GM23338 (cell line): Measurements from ENCODE around the gene SCFD2. TPM values are rescaled to one million over a fixed set of nuclear protein-coding genes. Genes with fewer than 3 reads are reported as not detected.

ENCODE experiments used
- ATAC-seq: fragments of 200-7000 bp; cut with Tn5 transposase; 3 replicates; pipeline ENCODE4 v1.9.1; 2020
- DNase-seq: peaks from one replicate; pipeline ENCODE4 v3.0.0-alpha.2; 2015; ENCODE audit warnings: low spot score
- H2AFZ ChIP-seq: fragments of 200-600 bp; sonication (generic); 2 replicates; pipeline ENCODE4 v1.8.0; 2016; ENCODE audit warnings: antibody characterized with exemption, mild to moderate bottlenecking, moderate library complexity
- H3F3A ChIP-seq: fragments of 200-600 bp; sonication (generic); replicated peaks from 2 replicates; pipeline ENCODE4 v1.8.0; 2017; ENCODE audit warnings: antibody characterized with exemption, mixed run types, low read depth
- H3K27ac ChIP-seq: fragments of 200-600 bp; sonication (generic); 2 replicates; pipeline ENCODE4 v1.6.1; 2016; ENCODE audit warnings: low read depth
- H3K27me3 ChIP-seq: fragments of 200-600 bp; sonication (generic); 2 replicates; pipeline ENCODE4 v1.8.0; 2016; ENCODE audit warnings: mild to moderate bottlenecking, mixed run types, moderate library complexity; ENCODE audit not compliant: insufficient read depth
- H3K36me3 ChIP-seq: fragments of 200-600 bp; sonication (generic); 2 replicates; pipeline ENCODE4 v1.8.0; 2016; ENCODE audit warnings: mild to moderate bottlenecking; ENCODE audit not compliant: insufficient read depth
- H3K4me1 ChIP-seq: fragments of 200-600 bp; sonication (generic); 2 replicates; pipeline ENCODE4 v1.8.0; 2016; ENCODE audit warnings: mild to moderate bottlenecking, moderate library complexity; ENCODE audit not compliant: insufficient read depth
- H3K4me2 ChIP-seq: fragments of 200-600 bp; sonication (generic); 2 replicates; pipeline ENCODE4 v1.7.1; 2017; ENCODE audit warnings: mixed run types
- H3K4me3 ChIP-seq: fragments of 200-600 bp; sonication (generic); 2 replicates; pipeline ENCODE4 v1.6.1; 2016; ENCODE audit warnings: mixed run types
- H3K79me2 ChIP-seq: fragments of 200-600 bp; sonication (generic); replicated peaks from 2 replicates; pipeline ENCODE4 v1.8.0; 2017; ENCODE audit warnings: mild to moderate bottlenecking; ENCODE audit not compliant: insufficient read depth
- H3K9me2 ChIP-seq: fragments of 200-600 bp; sonication (generic); 2 replicates; pipeline ENCODE4 v1.8.0; 2017; ENCODE audit not compliant: insufficient read depth
- H4K20me1 ChIP-seq: fragments of 200-600 bp; sonication (generic); replicated peaks from 2 replicates; pipeline ENCODE4 v1.8.0; 2017; ENCODE audit warnings: mild to moderate bottlenecking; ENCODE audit not compliant: insufficient read depth
- H3K27ac Mint-ChIP-seq: 2 replicates; pipeline ENCODE4 v1.8.0; 2020; ENCODE audit warnings: inconsistent platforms, mild to moderate bottlenecking, moderate library complexity, mixed read lengths
- H3K27me3 Mint-ChIP-seq: 3 replicates; pipeline ENCODE4 v1.8.0; 2022; ENCODE audit warnings: low read depth, mild to moderate bottlenecking, moderate library complexity, mixed read lengths, inconsistent platforms; ENCODE audit not compliant: insufficient read depth, poor library complexity
- H3K36me3 Mint-ChIP-seq: 3 replicates; pipeline ENCODE4 v1.8.0; 2021; ENCODE audit warnings: low read depth, mild to moderate bottlenecking, inconsistent platforms, moderate library complexity, mixed read lengths
- H3K4me1 Mint-ChIP-seq: 3 replicates; pipeline ENCODE4 v1.8.0; 2020; ENCODE audit warnings: mild to moderate bottlenecking, inconsistent platforms, mixed read lengths
- H3K4me3 Mint-ChIP-seq: 3 replicates; pipeline ENCODE4 v1.8.0; 2021; ENCODE audit warnings: moderate library complexity, mild to moderate bottlenecking, inconsistent platforms, mixed read lengths
- H3K9me3 Mint-ChIP-seq: 3 replicates; pipeline ENCODE4 v1.8.0; 2020; ENCODE audit warnings: moderate library complexity, mild to moderate bottlenecking, inconsistent platforms, mixed read lengths
- ETS1 ChIP-seq: IDR thresholded peaks from 2 replicates; pipeline ENCODE4 v1.6.1; 2016; ENCODE audit warnings: antibody characterized with exemption
- NANOG ChIP-seq: IDR thresholded peaks from 2 replicates; pipeline ENCODE4 v1.6.1; 2016; ENCODE audit warnings: antibody characterized with exemption, borderline replicate concordance
- ZNF114 ChIP-seq: fragments of 250-450 bp; sonication (Bioruptor Pico); IDR thresholded peaks from 2 replicates; pipeline ENCODE4 v1.5.0; 2020; ENCODE audit warnings: mild to moderate bottlenecking, moderate library complexity
- ZNF331 ChIP-seq: fragments of 250-450 bp; sonication (Bioruptor Pico); IDR thresholded peaks from 2 replicates; pipeline ENCODE4 v1.5.0; 2020; ENCODE audit warnings: low read depth, mild to moderate bottlenecking, moderate library complexity
- ZNF462 ChIP-seq: fragments of 250-450 bp; sonication (Bioruptor Pico); IDR thresholded peaks from 2 replicates; pipeline ENCODE4 v1.5.0; 2020; ENCODE audit warnings: mild to moderate bottlenecking, moderate library complexity
- polyA plus RNA-seq: library from polyadenylated mRNA; unstranded; fragments of >200 nt; fragmentation: Nextera tagmentation; extraction: Ambion mirVana; gene quantifications from 2 replicates; pipeline ENCODE4 v1.2.1, GENCODE V29; 2016
- total RNA-seq: library from RNA; depleted of rRNA; stranded (reverse); fragments of >200 nt; shearing (Covaris generic); gene quantifications from 2 replicates; pipeline ENCODE4 v1.2.3, GENCODE V29; 2014
- TF ChIP-seq, protein P1 (sequence below), 2 experiments: fragments of 200-600 bp in 1 of 2; sonication (generic) in 1 of 2; conservative IDR thresholded peaks; 2 replicates each; pipeline versions ENCODE4 v1.5.1 to v1.6.1; 2016 to 2017; ENCODE audit warnings: antibody characterized with exemption in 2 of 2, low read depth in 2 of 2, mild to moderate bottlenecking in 2 of 2, moderate library complexity in 1 of 2

SCFD2 gene
- total and polyA plus RNA-seq, 2 experiments from 2014 or later: 5.7 to 17.5 TPM

- no peak overlapping the region for H2AFZ ChIP-seq
- H3K79me2 ChIP-seq: no peaks in the 10 kb centered on the region
- no peaks in the 10 kb centered on the region; the same call in 2 of the 3 replicates for H3K9me3 Mint-ChIP-seq
- H3K4me3 Mint-ChIP-seq: no peak overlapping the region
- no peak for TF ChIP-seq NANOG
- H3K4me2 ChIP-seq: no peak overlapping the region
- DNase-seq (no peak), ATAC-seq (no peak)
- H3K36me3 Mint-ChIP-seq: no peaks in the 10 kb centered on the region
- no peaks in the 10 kb centered on the region for H3K27me3 ChIP-seq
- no peak overlapping the region for H3K27ac ChIP-seq
- H3K27ac Mint-ChIP-seq: no peak overlapping the region
- H3K4me1 ChIP-seq: no peaks in the 10 kb centered on the region
- no peaks in the 10 kb centered on the region for H3K36me3 ChIP-seq
- no peaks in the 10 kb centered on the region for H3F3A ChIP-seq
- H3K4me1 Mint-ChIP-seq: no peaks in the 10 kb centered on the region
- no peaks in the 10 kb centered on the region for H4K20me1 ChIP-seq
- H3K27me3 Mint-ChIP-seq: peaks cover 3% of the 10 kb centered on the region
- no peak overlapping the region for H3K4me3 ChIP-seq
- no peaks in the 10 kb centered on the region for H3K9me2 ChIP-seq
Measured at GRCh38 chr4:53168228-53168627, 197.6 kb downstream of the SCFD2 start.

- Histone ChIP-seq H3K27ac (no peak overlapping the region), H4K20me1 (no peaks in the 10 kb centered on the region), H3K4me3 (no peak overlapping the region), H3K9me2 (no peaks in the 10 kb centered on the region; the same call in 1 of the 2 replicates), H3K4me2 (no peak overlapping the region), H3F3A (no peaks in the 10 kb centered on the region), H2AFZ (no peak overlapping the region), H3K4me1 (no peaks in the 10 kb centered on the region), H3K27me3 (no peaks in the 10 kb centered on the region), H3K36me3 (no peaks in the 10 kb centered on the region), H3K79me2 (no peaks in the 10 kb centered on the region)
- H3K4me3 Mint-ChIP-seq: no peak overlapping the region
- no peaks in the 10 kb centered on the region for H3K36me3 Mint-ChIP-seq
- TF ChIP-seq, protein P1, sequence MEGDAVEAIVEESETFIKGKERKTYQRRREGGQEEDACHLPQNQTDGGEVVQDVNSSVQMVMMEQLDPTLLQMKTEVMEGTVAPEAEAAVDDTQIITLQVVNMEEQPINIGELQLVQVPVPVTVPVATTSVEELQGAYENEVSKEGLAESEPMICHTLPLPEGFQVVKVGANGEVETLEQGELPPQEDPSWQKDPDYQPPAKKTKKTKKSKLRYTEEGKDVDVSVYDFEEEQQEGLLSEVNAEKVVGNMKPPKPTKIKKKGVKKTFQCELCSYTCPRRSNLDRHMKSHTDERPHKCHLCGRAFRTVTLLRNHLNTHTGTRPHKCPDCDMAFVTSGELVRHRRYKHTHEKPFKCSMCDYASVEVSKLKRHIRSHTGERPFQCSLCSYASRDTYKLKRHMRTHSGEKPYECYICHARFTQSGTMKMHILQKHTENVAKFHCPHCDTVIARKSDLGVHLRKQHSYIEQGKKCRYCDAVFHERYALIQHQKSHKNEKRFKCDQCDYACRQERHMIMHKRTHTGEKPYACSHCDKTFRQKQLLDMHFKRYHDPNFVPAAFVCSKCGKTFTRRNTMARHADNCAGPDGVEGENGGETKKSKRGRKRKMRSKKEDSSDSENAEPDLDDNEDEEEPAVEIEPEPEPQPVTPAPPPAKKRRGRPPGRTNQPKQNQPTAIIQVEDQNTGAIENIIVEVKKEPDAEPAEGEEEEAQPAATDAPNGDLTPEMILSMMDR (conservative IDR thresholded peaks at IDR 0.05; ENCODE audit: low read depth in 2 of 2): no peak
- TF ChIP-seq ETS1 (no peak), NANOG (no peak), ZNF331 (no peak), ZNF114 (CRISPR knock-in tag) (no peak), ZNF462 (no peak)
- H3K9me3 Mint-ChIP-seq: no peaks in the 10 kb centered on the region
- H3K4me1 Mint-ChIP-seq: no peaks in the 10 kb centered on the region
- H3K27ac Mint-ChIP-seq: no peak overlapping the region
- ATAC-seq (no peak), DNase-seq (no peak)
- peaks cover 3% of the 10 kb centered on the region for H3K27me3 Mint-ChIP-seq
Measured at GRCh38 chr4:53162969-53163368, 202.9 kb downstream of the SCFD2 start.
